HG03175 (cell line): ENCODE data around the gene SDHAF4.
"Not testable (repeated sequence)": the region's sequence is repeated elsewhere in the genome, so short reads cannot be mapped to it uniquely, and the experiment has no call there.

ENCODE experiments used
- ATAC-seq: cut with Tn5 transposase; IDR thresholded peaks from one replicate; pipeline ENCODE4 v1.9.1; 2021; ENCODE audit warnings: mild to moderate bottlenecking, moderate library complexity; ENCODE audit not compliant: unreplicated experiment

Gene SDHAF4

DNA sequence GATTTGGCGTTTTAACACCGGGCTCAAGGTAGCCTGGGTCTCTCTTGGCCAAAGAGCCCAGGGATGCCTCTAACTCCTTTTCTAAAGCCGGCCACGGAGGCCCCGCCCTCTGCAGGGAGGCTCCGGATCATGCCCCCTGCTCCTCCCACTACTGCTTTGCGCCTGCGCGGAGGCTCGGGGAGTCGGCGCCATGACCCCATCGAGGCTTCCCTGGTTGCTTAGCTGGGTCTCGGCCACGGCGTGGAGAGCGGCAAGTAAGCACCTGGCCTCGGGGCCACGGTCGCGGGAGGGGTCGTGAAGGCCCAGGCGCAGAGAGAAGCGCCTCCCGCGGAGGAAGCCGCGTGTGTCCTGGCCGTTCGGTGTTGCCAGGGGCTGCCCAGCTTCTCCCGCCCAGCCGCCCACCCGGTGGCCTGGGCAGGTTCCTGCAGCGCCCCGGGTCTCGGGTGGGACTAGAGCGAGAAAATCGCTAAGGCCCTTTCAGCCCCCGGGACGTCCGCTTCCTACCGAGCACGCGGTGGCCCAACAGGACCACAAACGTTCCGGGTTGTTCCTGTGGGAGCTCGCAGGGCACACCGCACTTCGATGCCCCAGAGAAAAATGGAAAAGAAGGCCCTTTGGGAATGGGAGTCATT is at the start of gene SDHAF4:
SDHAF4 (plus strand) TSS at position 180 of the 632 bp plus-strand sequence; CDS start at position 191, 11 bp downstream.
- peak; percentile 99 for ATAC-seq

DNA sequence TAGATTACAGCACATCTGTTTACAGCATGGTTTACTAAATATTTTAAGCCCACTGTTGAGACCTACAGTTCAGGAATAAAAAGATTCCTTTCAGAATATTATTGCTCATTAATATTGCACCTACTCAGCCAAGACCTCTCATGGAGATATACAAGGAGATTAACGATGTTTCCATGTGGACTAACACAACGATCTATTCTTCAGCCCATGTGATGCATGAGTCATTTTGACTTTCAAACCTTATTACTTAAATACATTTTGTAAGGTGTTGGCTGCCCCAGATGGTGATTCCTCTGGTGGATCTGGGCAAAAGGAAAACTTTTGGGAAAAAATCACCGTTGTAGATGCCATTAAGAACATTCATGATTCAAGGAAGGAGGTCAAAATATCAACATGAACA is 48.0 kb upstream of the SDHAF4 start:
- ATAC-seq, result no peak

DNA sequence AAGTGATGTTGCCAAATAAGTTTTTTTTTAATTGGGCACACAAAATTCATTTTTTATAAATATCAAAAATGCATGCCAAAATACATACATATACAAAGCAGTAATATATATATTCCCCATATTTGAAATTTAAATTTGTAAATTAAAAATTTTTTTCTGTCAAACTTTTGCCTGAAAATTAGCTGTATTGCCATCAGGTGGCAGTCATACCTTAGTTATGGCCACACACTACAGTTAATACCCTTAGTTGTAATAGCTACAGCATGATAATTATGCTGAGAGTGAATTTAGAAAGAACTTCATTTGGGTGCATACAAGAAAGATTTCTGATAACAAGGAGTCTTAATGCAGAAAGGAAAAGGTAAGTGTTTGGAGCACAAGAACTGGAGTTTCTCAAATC is 46.2 kb upstream of the SDHAF4 start:
- no peak for ATAC-seq

DNA sequence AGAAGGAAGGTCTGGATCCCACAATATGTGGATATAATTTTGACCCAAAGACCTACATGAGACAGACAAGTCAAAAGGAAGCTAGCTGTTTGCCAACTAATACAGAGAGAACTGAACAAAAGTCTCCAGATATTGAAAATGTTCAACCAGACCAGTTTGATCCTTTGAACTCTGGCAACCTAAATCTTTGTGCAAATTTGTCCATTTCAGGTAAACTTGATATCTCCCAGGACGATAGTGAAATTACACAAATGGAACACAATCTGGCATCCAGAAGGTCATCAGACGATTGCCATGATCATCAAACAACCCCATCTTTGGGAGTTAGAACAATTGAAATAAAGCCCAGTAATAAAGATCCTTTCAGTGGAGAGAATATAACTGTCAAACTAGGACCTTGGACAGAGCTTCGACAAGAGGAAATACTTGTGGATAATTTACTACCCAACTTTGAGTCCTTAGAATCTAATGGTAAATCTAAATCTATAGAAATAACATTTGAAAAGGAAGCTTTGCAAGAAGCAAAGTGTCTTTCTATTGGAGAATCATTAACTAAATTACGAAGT is 41.9 kb upstream of the SDHAF4 start:
- no peak for ATAC-seq

DNA sequence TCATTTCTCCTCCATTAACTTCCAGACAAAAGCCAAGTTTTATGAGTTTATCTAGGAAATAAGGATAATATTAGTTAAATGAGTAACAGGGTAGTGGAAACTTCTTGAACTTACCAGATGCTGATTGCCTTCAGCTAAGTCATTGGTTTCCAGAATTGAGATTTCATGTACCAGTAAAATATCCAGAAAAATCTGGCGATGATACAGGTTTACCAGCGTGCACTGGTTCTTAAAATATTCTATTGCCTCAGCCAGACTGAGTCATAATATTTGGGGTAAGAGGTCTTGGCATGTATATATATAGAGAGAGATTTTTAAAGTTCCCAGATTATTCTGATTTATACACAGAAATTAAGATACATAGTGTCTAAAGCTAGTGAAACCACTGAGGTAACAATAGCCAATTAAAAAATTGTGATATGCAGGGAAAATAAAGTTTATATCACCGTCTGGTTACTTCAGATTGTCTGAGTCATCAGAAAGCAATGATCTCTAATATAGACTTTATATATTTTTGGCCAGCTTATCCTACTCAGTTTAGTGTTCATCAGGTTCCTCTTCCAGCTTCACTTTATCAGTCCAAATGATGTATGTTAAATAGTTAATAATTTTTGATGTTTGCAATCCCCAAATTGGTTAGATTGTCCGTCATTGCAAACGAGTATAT is 39.5 kb upstream of the SDHAF4 start:
- ATAC-seq, result no peak

DNA sequence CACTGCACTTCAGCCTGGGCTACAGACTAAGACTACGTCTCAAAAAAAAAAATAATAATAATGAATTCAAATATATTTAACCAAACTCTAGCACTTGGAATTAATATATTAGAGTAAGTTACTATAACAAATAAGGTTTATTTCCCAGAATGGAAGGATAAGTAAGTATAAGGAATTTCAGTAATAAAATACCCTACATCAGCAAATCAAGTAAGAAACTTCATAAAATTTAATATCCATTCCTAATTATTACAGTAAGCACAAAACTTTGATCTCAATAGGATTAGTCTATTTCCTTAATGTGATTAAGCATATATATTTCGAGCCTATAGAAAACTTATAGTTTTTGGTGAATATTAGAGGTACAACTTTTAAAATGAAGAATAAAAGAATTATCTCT is 36.7 kb upstream of the SDHAF4 start:
- no peak for ATAC-seq

DNA sequence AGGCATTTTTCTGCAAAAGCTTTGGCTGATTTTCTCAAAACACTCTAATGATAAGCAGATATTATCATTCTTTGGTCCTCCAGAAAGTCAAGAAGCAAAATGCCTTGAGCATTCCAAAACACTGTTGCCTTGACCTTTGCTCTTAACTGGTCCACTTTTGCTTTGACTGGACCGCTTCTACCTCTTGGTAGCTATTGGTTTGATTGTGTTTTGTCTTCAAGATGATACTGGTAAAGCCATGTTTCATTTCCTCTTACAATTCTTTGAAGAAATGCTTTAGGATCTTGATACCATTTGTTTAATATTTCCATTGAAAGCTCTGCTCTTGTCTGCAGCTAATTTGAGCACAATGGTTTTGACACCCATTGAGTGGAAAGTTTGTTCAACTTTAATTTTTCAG is 35.6 kb upstream of the SDHAF4 start:
- ATAC-seq, result no peak

DNA sequence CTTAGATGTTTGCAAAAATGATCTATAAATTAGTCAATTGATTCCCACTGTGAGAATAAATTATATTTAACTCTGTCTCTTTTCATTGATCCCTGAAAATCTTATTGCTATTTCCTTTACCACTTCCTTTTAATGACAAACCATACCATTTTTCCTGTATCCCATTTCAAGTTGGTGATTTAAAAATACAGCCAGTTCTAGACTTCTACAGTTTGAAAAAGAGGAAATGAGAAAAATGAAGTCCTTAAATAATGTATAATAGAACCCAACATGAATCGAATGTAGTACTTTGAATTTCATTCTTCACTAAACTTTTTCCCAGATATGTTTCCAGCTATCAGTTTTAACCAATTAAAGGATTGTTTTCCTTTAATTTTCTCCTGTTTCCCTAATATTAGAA is 29.5 kb upstream of the SDHAF4 start:
- ATAC-seq, result no peak

DNA sequence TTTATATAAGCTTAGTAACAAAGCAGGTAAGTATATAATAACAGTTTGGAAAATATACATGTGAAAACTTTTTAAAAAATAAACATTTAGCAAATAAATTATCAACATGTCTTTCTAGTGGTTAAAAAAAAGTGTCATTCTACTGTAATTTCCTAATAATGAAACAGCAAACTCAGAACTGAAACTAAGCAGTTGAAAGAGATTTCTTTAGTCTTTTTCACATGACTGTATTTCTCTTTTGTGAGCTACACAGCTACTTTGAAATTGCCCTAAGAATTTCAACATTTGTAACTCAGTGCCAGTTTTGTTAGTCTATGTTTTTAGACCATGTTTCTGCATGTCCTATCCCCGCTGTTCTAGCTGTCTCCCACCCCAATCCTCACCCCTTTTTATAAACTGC is 28.4 kb upstream of the SDHAF4 start:
- ATAC-seq, result peak; percentile 77

DNA sequence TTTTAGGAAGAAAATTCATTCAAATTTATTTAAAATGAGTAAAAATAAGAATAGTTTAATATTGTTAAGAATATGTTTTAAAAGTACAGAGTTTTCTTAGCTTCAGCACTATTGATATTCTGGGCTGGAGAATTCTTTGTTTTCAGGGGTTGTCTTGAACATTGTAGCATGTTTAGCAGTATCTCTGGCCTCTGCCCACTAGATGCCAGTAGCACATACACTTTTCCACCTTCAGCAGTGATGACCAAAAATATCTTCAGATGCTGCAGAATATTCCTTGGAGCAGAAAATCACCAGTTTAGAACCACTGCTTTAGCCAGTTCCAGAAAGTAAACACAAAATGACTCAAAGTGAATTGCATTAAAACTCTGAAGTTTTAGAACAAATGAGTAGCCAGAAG is 19.4 kb upstream of the SDHAF4 start:
- ATAC-seq, result no peak

DNA sequence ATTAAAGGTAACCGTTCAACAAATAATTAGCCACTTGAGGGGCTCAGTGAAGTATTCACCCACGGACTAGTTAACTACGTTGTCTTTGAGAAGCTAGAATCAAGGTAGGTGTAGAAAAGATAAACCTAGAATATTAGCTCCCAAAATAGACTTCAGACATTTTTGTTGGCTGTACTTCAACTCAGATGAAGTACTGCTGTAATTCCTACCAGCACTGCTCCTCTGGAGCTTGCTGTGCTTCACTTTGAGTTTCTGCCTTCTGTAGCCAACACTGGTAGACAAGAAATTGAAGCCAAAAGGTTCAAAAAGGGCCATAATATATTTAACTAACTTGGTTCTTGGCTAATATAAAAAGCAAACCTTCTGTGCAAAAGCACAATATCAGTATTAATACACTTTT is 18.8 kb upstream of the SDHAF4 start:
- ATAC-seq, result no peak

DNA sequence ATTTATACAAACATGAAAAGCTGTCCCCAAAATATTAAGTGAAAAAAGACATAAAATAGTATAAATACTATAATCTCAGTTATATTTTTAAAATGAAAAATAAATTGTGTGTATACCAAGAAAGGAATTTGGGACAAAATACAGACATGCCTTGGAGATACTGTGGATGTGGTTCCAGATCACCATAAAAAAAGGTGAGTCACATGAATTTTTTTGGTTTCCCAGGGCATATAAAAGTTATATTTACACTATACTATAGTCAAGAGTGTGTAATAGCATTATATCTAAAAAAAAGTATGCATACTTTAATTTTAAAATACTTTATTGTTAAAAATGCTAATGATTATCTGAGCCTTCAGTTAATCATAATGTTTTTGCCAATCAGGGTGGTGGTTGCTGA is 17.4 kb upstream of the SDHAF4 start:
- no peak for ATAC-seq

DNA sequence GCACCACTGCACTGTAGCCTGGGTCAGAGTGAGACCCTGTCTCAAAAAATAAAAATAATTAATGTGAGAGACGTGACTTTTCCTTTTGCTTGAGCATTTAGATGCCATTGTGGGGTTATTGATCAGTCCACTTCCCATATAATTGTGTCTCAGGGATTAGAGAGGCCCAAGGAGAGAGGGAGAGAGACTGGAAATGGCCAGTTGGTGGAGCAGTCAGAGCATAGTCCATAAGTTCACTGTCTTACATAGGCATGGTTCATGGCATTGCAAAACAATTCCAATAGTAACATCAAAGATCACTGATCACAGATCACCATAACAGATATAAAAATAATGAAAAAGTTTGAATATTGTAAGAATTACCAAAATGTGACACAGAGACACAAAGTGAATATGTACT is 15.2 kb upstream of the SDHAF4 start:
- ATAC-seq, result no peak

DNA sequence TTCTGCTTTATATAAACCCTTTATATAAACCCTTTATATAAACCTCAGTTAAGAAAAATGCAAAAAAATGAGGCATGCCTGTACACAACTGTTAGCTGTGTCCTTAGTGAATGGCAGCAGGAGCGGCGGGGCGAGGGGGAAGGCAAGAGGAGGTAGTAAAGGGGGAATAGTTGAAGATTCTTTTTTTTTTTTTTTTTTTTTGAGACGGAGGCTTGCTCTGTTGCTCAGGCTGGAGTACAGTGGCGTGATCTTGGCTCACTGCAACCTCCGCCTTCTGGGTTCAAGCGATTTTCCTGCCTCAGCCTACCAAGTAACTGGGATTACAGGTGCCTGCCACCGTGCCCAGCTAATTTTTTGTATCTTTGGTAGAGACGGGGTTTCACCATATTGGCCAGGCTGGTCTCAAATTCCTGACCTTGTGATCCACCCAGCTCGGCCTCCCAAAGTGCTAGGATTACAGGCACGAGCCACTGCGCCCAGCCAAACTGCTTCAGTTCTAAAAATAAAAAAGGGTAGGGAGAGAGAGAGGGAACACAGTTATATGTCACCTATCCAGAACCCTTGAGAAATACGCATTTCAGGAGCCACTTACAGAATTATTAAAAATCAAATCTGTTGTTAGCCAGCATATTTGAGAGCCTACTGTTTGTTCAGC is 14.3 kb upstream of the SDHAF4 start:
- not testable (repeated sequence) for ATAC-seq

DNA sequence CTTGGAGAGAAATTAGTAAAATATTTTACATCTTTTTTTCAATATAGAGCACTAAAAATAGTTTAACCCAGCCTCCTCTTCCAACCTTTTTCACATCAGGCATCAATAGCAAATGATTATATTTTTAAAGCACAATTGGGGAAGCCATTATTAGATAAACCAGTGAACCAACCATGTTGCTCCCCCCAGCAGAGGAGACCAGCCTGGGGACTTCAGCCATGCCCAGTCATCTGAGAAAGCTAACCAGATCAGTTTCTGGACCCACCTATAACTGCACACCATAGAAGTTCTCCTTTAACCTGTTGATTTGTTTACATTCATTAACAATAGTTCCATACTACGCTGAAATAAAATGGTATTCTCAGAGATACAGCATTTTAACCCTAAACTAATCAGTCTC is 13.8 kb upstream of the SDHAF4 start:
- no peak for ATAC-seq

DNA sequence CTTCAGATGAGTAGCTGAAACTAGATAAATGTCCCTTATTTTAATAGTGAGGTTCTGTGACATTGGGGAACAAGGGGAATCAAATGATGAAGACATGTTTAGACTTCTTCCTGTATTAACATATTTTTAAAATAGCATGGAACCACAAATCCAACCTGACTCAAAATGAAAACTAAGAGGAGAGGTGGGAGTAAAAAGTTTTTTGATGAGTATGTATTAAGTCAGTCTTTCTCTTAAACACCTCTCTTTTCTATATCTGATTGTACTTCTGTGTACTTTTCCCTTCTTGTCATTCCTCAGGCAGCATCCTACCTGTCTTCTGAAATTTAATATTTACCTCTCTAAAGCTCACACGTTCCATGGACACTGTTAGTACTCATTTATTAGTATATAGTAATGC is 8.7 kb upstream of the SDHAF4 start:
- ATAC-seq, result no peak

DNA sequence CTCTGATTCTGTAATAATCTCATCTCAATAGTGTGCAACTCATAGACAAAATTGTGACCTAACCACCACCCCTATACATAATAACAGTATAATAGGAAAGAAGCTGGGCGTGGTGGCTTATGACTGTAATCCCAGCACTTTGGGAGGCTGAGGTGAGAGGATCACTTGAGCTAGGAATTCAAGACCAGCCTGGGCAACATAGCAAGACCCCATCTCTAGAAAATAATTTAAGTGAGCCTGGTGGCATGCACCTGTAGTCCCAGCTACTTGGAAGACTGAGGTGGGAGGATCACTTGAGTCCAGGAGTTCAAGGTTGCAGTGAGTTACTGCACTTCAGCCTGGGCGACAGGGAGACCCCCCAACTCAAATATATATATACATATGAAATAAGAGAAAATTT is 4.3 kb upstream of the SDHAF4 start:
- ATAC-seq, result not testable (repeated sequence)

DNA sequence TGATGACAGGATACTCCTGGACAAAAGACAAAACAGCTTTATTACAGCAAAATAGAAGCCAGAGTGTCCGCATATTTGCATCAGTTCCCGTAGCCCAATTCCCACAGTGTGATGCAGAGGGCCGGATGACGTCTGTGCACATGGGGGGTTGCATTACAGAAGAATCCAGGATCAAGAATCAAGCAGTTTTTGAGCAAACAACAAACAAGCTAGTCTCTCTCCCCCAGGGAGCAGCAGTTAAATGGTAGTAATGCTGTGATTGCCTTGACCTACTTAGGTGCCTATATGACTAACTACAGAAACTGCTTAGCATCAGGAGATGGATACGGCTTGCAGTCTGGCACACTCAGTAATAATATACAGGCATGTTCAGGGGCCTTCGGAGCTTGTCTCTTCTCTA is 3.2 kb upstream of the SDHAF4 start:
- no peak for ATAC-seq

DNA sequence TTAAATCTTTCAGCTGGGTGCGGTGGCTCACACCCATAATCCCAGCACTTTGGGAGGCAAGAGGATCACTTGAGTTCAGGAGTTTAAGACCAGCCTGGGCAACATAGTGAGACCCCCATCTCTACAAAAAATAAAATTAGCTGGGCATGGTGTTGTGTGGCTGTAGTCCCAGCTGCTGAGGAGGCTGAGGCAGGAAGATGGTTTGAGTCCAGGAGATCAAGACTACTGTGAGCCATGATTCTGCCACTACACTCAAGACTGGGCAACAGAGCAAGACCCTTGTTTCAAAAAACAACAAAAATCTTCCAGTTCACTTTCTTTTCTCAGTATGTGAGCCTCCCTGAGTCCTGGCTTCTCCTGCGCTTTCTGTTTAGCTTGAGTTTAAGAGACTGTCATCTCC is 7.9 kb downstream of the SDHAF4 start:
- ATAC-seq, result no peak

DNA sequence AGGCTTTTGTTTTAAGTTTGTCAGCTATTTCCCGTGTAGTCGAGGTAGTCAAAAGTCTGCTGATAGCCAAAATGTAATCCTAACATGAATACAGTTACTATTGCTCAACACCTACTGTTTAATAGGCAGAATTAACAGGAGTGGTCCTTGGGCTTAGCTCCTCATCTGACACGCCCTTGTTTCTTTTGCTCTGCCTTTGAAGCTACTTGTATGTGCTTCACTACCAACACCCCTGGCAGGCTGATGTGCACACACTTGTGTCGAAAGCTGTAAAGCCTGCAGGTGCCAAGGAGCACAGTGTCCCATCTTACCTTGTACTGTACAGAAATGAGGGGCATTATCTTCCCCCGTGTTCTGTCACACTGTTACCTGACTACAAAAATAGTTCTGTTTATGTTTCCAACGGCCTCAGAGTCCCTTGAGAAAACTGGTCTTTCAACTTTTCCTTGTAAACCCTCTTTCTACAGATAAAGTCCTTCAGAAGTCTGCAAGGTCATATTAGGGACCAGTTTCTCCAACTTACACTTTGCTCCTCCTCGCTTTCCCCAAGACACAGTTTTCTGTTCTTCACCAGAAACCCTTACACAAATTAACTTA is 9.3 kb downstream of the SDHAF4 start:
- ATAC-seq, result no peak

DNA sequence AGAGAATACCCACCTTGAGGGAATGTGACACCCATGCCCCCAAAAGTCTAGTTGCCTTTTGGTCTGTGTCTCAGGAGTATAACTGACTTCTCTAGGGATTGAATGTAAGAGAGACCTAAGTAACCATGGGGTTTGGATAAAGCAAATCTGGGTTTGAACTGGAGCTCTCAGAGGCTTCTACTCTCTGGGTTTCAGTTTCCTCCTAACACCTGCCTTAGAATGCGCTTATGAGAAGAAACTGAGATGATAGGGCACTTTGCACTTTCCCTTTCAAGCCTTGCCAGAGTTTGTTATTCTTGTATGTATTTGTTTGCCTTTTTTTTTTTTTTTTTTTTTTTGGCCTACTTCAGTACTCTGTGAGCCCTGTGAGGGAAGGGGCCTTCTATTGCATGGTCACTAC is 19.4 kb downstream of the SDHAF4 start:
- peak; percentile 95 for ATAC-seq

DNA sequence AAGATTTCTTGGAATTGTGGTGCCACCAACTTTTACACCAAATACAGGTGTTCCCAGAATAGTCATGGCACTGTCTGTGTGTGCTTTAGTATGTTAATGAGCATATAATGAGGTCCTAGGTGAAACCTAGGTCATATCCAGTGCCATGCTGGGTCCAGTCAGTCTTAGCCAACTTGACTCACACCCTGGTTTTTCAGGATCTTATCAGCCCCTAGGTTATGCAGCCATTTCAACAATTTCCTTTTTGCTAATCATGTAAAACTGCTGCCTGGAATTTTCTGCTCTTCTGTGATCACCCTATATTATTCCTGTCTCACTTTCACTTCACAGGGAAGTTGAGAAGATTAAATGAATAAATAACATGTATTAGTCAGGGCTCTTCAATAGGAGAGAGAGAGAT is 23.7 kb downstream of the SDHAF4 start:
- ATAC-seq, result no peak
